GM12872 (cell line): ENCODE results near the gene EFNA4.

Experiments used
- CTCF ChIP-seq: IDR thresholded peaks from 3 replicates; pipeline ENCODE4 v1.5.1; 2011; ENCODE audit warnings: low read depth, mild to moderate bottlenecking, low read length, moderate library complexity; ENCODE audit not compliant: insufficient read depth

Gene EFNA4

GRCh38 chr1:155113450-155113980 is 50.0 kb downstream of the EFNA4 start:
- TF ChIP-seq CTCF, result no peak

GRCh38 chr1:155116113-155116764 is 52.7 kb downstream of the EFNA4 start:
- TF ChIP-seq CTCF, result no peak

GRCh38 chr1:155117610-155118009 is 54.1 kb downstream of the EFNA4 start:
- TF ChIP-seq CTCF, result no peak
